Measurements from ENCODE around the gene CYFIP1.

CYFIP1 gene

GRCh38 chr15:22889146-22889818 is 90.9 kb downstream of the CYFIP1 start:
- DNase-seq (ENCODE audit: low spot score): no peak

- DNase-seq (ENCODE audit: low spot score): no peak
These were observed 91.9 kb downstream of the CYFIP1 start for GRCh38 chr15:22888120-22888859.

GRCh38 chr15:22887157-22887951 is 92.8 kb downstream of the CYFIP1 start:
- no peak for DNase-seq (ENCODE audit: low spot score)

GRCh38 chr15:22885120-22885519 is 95.0 kb downstream of the CYFIP1 start:
- no peak for DNase-seq (ENCODE audit: low spot score)

GRCh38 chr15:22884344-22884743 is 95.8 kb downstream of the CYFIP1 start:
- DNase-seq (ENCODE audit: low spot score): no peak

GRCh38 chr15:22883196-22883595 is 97.0 kb downstream of the CYFIP1 start:
- DNase-seq (ENCODE audit: low spot score): no peak

GRCh38 chr15:22881739-22882440 is 98.3 kb downstream of the CYFIP1 start:
- DNase-seq (ENCODE audit: low spot score): no peak

GRCh38 chr15:22880981-22881738 is 99.0 kb downstream of the CYFIP1 start:
- no peak for DNase-seq (ENCODE audit: low spot score)

- DNase-seq (ENCODE audit: low spot score): no peak
These were observed 99.8 kb downstream of the CYFIP1 start for GRCh38 chr15:22880068-22880980.

- DNase-seq (ENCODE audit: low spot score): no peak
These were observed 102.1 kb downstream of the CYFIP1 start for GRCh38 chr15:22878103-22878502.

GRCh38 chr15:22877607-22878006 is 102.6 kb downstream of the CYFIP1 start:
- DNase-seq (ENCODE audit: low spot score): no peak

- DNase-seq (ENCODE audit: low spot score): no peak
These were observed 103.1 kb downstream of the CYFIP1 start for GRCh38 chr15:22877117-22877516.

- DNase-seq (ENCODE audit: low spot score): no peak
These were observed 105.2 kb downstream of the CYFIP1 start for GRCh38 chr15:22874966-22875365.

GRCh38 chr15:22874256-22874655 is 105.9 kb downstream of the CYFIP1 start:
- no peak for DNase-seq (ENCODE audit: low spot score)

GRCh38 chr15:22873841-22874240 is 106.3 kb downstream of the CYFIP1 start:
- no peak for DNase-seq (ENCODE audit: low spot score)

- no peak for DNase-seq (ENCODE audit: low spot score)
These were observed 107.0 kb downstream of the CYFIP1 start for GRCh38 chr15:22872936-22873701.

- no peak for DNase-seq (ENCODE audit: low spot score)
These were observed 108.6 kb downstream of the CYFIP1 start for GRCh38 chr15:22871481-22872086.

GRCh38 chr15:22870865-22871264 is 109.3 kb downstream of the CYFIP1 start:
- no peak for DNase-seq (ENCODE audit: low spot score)

GRCh38 chr15:22869856-22870255 is 110.3 kb downstream of the CYFIP1 start:
- DNase-seq (ENCODE audit: low spot score): no peak
